Endothelial cell of umbilical vein (primary cell): ENCODE results near the gene IL9.

Experiments
- POLR2A ChIP-seq: IDR thresholded peaks from 2 replicates; pipeline ENCODE4 v1.6.1; 2012; ENCODE audit warnings: low read depth, mild to moderate bottlenecking, control low read depth, low read length
- TF ChIP-seq, protein P1 (sequence below), 2 donors: IDR thresholded peaks; 1 replicate in 1 of 2; 2 replicates in 1 of 2; pipeline ENCODE4 v1.5.1; 2011; ENCODE audit warnings: low read length in 2 of 2, mild to moderate bottlenecking in 2 of 2, moderate library complexity in 2 of 2, control low read depth in 1 of 2, inconsistent platforms in 1 of 2, low read depth in 1 of 2; ENCODE audit not compliant: insufficient read depth in 1 of 2; ENCODE audit errors: extremely low read depth in 1 of 2

DNA sequence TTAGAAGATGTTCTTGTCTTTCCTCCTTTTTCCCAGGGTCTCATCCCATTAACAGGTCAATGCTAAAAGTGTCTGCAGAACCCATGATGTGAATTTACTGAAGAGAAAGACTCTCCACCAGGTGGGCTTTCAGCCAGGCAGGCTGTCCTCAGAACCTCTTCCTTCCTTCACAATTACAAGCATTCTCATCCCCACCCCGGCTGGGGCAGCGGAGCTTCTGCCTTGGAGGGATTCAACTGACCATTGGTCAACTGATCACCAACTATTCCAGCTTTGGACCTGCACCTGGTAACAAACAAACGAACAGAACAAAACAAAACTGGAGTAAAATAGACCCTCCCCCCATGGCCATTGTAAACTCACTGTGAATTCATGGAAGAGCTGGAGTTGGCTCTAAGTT, 12.6 kb downstream of the IL9 start:
- TF ChIP-seq, protein P1, sequence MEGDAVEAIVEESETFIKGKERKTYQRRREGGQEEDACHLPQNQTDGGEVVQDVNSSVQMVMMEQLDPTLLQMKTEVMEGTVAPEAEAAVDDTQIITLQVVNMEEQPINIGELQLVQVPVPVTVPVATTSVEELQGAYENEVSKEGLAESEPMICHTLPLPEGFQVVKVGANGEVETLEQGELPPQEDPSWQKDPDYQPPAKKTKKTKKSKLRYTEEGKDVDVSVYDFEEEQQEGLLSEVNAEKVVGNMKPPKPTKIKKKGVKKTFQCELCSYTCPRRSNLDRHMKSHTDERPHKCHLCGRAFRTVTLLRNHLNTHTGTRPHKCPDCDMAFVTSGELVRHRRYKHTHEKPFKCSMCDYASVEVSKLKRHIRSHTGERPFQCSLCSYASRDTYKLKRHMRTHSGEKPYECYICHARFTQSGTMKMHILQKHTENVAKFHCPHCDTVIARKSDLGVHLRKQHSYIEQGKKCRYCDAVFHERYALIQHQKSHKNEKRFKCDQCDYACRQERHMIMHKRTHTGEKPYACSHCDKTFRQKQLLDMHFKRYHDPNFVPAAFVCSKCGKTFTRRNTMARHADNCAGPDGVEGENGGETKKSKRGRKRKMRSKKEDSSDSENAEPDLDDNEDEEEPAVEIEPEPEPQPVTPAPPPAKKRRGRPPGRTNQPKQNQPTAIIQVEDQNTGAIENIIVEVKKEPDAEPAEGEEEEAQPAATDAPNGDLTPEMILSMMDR (IDR thresholded peaks at IDR 0.05; ENCODE audit: extremely low read depth in 1 of 2, insufficient read depth in 1 of 2, low read depth in 1 of 2, low read length in 2 of 2) = no peak
- no peak for TF ChIP-seq POLR2A
